ENCODE results near the gene VLDLR. TPM values are rescaled to one million over a fixed set of nuclear protein-coding genes. Genes with fewer than 3 reads are reported as not detected.
A peak's percentile ranks its signal among the peaks of the same experiment; 100 is the strongest.

Gene VLDLR
- total and polyA plus RNA-seq, 5 donors, result 38.6 to 147 (median 114) TPM

- ATAC-seq (peak; percentile 82 to 87), DNase-seq (peak; percentile 85 to 94 (median 93))
- H3K27me3 ChIP-seq (ENCODE audit: control insufficient read depth, insufficient read depth), result no peaks in the 10 kb centered on the region
- H3K9me3 ChIP-seq (ENCODE audit: control insufficient read depth, low read length), result no peaks in the 10 kb centered on the region
- peaks cover 3% of the 10 kb centered on the region for H3K4me1 ChIP-seq (ENCODE audit: control insufficient read depth, insufficient read depth, low read length)
- intact Hi-C loops (cut with DNase I), result loop anchor here in 3 of 4 donors (5.0 to 10.0 kb wide), 3 partner anchors 54 to 126 kb away; no protein-coding TSS in a partner anchor
- 2% methylated on average over 66 of the region's 66 CpGs for WGBS
- H3K27ac ChIP-seq (ENCODE audit: low read length), result peak overlapping the region; percentile 48
- H3K4me3 ChIP-seq (ENCODE audit: low read length), result peak overlapping the region; percentile 79
Observed at GRCh38 chr9:2620919-2621721, 467 bp upstream of the VLDLR start.

GRCh38 chr9:2622461-2623287 lies 1.1 kb downstream of the VLDLR start:
- no peaks in the 10 kb centered on the region for H3K27me3 ChIP-seq (ENCODE audit: control insufficient read depth, insufficient read depth)
- peak overlapping the region; percentile 96 for H3K27ac ChIP-seq (ENCODE audit: low read length)
- peak; percentile 34 to 55 for ATAC-seq
- H3K4me1 ChIP-seq (ENCODE audit: control insufficient read depth, insufficient read depth, low read length), result peaks cover 3% of the 10 kb centered on the region
- H3K9me3 ChIP-seq (ENCODE audit: control insufficient read depth, low read length), result no peaks in the 10 kb centered on the region
- intact Hi-C loops (cut with DNase I), result loop anchor here in 3 of 4 donors (5.0 to 10.0 kb wide), 3 partner anchors 55 to 128 kb away; no protein-coding TSS in a partner anchor
- under 1% methylated on average over 76 of the region's 82 CpGs for WGBS
- DNase-seq, result peak; percentile 35 to 77 (median 75)
- H3K4me3 ChIP-seq (ENCODE audit: low read length), result peak overlapping the region; percentile 79

GRCh38 chr9:2623288-2624050 lies 1.9 kb downstream of the VLDLR start:
- intact Hi-C loops (cut with DNase I), result loop anchor here in 3 of 4 donors (5.0 to 10.0 kb wide), 3 partner anchors 56 to 129 kb away; no protein-coding TSS in a partner anchor
- DNase-seq (peak; percentile 78 to 83 (median 82)), ATAC-seq (peak; percentile 73 to 82)
- H3K27me3 ChIP-seq (ENCODE audit: control insufficient read depth, insufficient read depth), result no peaks in the 10 kb centered on the region
- H3K27ac ChIP-seq (ENCODE audit: low read length), result peak overlapping the region; percentile 96
- peaks cover 3% of the 10 kb centered on the region for H3K4me1 ChIP-seq (ENCODE audit: control insufficient read depth, insufficient read depth, low read length)
- H3K4me3 ChIP-seq (ENCODE audit: low read length), result peak overlapping the region; percentile 79
- H3K9me3 ChIP-seq (ENCODE audit: control insufficient read depth, low read length), result no peaks in the 10 kb centered on the region
- 11% methylated on average over 34 of the region's 34 CpGs for WGBS

GRCh38 chr9:2624051-2624682 lies 2.6 kb downstream of the VLDLR start:
- DNase-seq (no peak), ATAC-seq (no peak)
- Histone ChIP-seq H3K27me3 (ENCODE audit: control insufficient read depth, insufficient read depth) (no peaks in the 10 kb centered on the region), H3K4me3 (ENCODE audit: low read length) (no peak overlapping the region), H3K27ac (ENCODE audit: low read length) (peak overlapping the region; percentile 47), H3K9me3 (ENCODE audit: control insufficient read depth, low read length) (no peaks in the 10 kb centered on the region), H3K4me1 (ENCODE audit: control insufficient read depth, insufficient read depth, low read length) (peaks cover 3% of the 10 kb centered on the region)
- 87% methylated on average over 1 of the region's 1 CpG for WGBS
- intact Hi-C loops (cut with DNase I), result loop anchor here in 3 of 4 donors (5.0 to 10.0 kb wide), 3 partner anchors 57 to 129 kb away; no protein-coding TSS in a partner anchor

- no peak for DNase-seq
- Histone ChIP-seq H3K27ac (ENCODE audit: low read length) (no peak overlapping the region), H3K27me3 (ENCODE audit: control insufficient read depth, insufficient read depth) (no peaks in the 10 kb centered on the region), H3K9me3 (ENCODE audit: control insufficient read depth, low read length) (no peaks in the 10 kb centered on the region), H3K4me1 (ENCODE audit: control insufficient read depth, insufficient read depth, low read length) (peaks cover 3% of the 10 kb centered on the region), H3K4me3 (ENCODE audit: low read length) (no peak overlapping the region)
- intact Hi-C loops (cut with DNase I), result loop anchor here in 2 of 4 donors (10.0 kb wide), 2 partner anchors 99 to 131 kb away; no protein-coding TSS in a partner anchor
- no peak for ATAC-seq
- whole genome bisulfite sequencing, result 80% methylated on average over 4 of the region's 4 CpGs
Observed at GRCh38 chr9:2625427-2625826, 3.8 kb downstream of the VLDLR start.

GRCh38 chr9:2628919-2629318 lies 7.3 kb downstream of the VLDLR start:
- Histone ChIP-seq H3K9me3 (ENCODE audit: control insufficient read depth, low read length) (no peaks in the 10 kb centered on the region), H3K4me1 (ENCODE audit: control insufficient read depth, insufficient read depth, low read length) (peaks cover 3% of the 10 kb centered on the region), H3K4me3 (ENCODE audit: low read length) (no peak overlapping the region), H3K27ac (ENCODE audit: low read length) (peak overlapping the region; percentile 50), H3K27me3 (ENCODE audit: control insufficient read depth, insufficient read depth) (no peaks in the 10 kb centered on the region)
- intact Hi-C loops (cut with DNase I), result loop anchor here in 2 of 4 donors (10.0 kb wide), 2 partner anchors 96 to 134 kb away; no protein-coding TSS in a partner anchor
- 92% methylated on average over 5 of the region's 5 CpGs for WGBS
- no peak for ATAC-seq
- peak in 1 of 3 donors; percentile 32 for DNase-seq

GRCh38 chr9:2630158-2630557 lies 8.6 kb downstream of the VLDLR start:
- 55% methylated on average over 2 of the region's 2 CpGs for WGBS
- no peak overlapping the region for H3K4me3 ChIP-seq (ENCODE audit: low read length)
- DNase-seq, result peak in 1 of 3 donors; percentile 32
- H3K27me3 ChIP-seq (ENCODE audit: control insufficient read depth, insufficient read depth), result no peaks in the 10 kb centered on the region
- peak; percentile 28 to 68 for ATAC-seq
- peak overlapping the region; percentile 86 for H3K27ac ChIP-seq (ENCODE audit: low read length)
- no peaks in the 10 kb centered on the region for H3K9me3 ChIP-seq (ENCODE audit: control insufficient read depth, low read length)
- intact Hi-C loops (cut with DNase I), result no loop called here
- H3K4me1 ChIP-seq (ENCODE audit: control insufficient read depth, insufficient read depth, low read length), result no peaks in the 10 kb centered on the region

- Histone ChIP-seq H3K9me3 (ENCODE audit: control insufficient read depth, low read length) (no peaks in the 10 kb centered on the region), H3K27me3 (ENCODE audit: control insufficient read depth, insufficient read depth) (no peaks in the 10 kb centered on the region), H3K27ac (ENCODE audit: low read length) (no peak overlapping the region), H3K4me1 (ENCODE audit: control insufficient read depth, insufficient read depth, low read length) (no peaks in the 10 kb centered on the region), H3K4me3 (ENCODE audit: low read length) (no peak overlapping the region)
- 94% methylated on average over 1 of the region's 1 CpG for WGBS
- no peak for ATAC-seq
- DNase-seq, result no peak
- intact Hi-C loops (cut with DNase I), result no loop called here
Observed at GRCh38 chr9:2631263-2631662, 9.7 kb downstream of the VLDLR start.

- peak in 1 of 3 donors; percentile 33 for DNase-seq
- no peaks in the 10 kb centered on the region for H3K9me3 ChIP-seq (ENCODE audit: control insufficient read depth, low read length)
- intact Hi-C loops (cut with DNase I), result no loop called here
- no peak overlapping the region for H3K27ac ChIP-seq (ENCODE audit: low read length)
- H3K27me3 ChIP-seq (ENCODE audit: control insufficient read depth, insufficient read depth), result no peaks in the 10 kb centered on the region
- no peak overlapping the region for H3K4me3 ChIP-seq (ENCODE audit: low read length)
- H3K4me1 ChIP-seq (ENCODE audit: control insufficient read depth, insufficient read depth, low read length), result no peaks in the 10 kb centered on the region
- WGBS, result 40% methylated on average over 8 of the region's 8 CpGs
- ATAC-seq, result peak; percentile 62 to 68
Observed at GRCh38 chr9:2634153-2634552, 12.6 kb downstream of the VLDLR start.

- WGBS, result 69% methylated on average over 3 of the region's 3 CpGs
- no peaks in the 10 kb centered on the region for H3K4me1 ChIP-seq (ENCODE audit: control insufficient read depth, insufficient read depth, low read length)
- H3K27me3 ChIP-seq (ENCODE audit: control insufficient read depth, insufficient read depth), result no peaks in the 10 kb centered on the region
- no peak overlapping the region for H3K27ac ChIP-seq (ENCODE audit: low read length)
- H3K9me3 ChIP-seq (ENCODE audit: control insufficient read depth, low read length), result no peaks in the 10 kb centered on the region
- DNase-seq (no peak), ATAC-seq (no peak)
- intact Hi-C loops (cut with DNase I), result no loop called here
- H3K4me3 ChIP-seq (ENCODE audit: low read length), result no peak overlapping the region
Observed at GRCh38 chr9:2634818-2635217, 13.2 kb downstream of the VLDLR start.

All from right cardiac atrium (tissue), 5 donors.